Transverse colon (tissue), 4 donors: Measurements from ENCODE around the gene KCTD16. TPM values are rescaled to one million over a fixed set of nuclear protein-coding genes. Genes with fewer than 3 reads are reported as not detected.

Experiments
- DNase-seq: peaks from one replicate; pipeline ENCODE4 v3.0.0-alpha.2; 2019
- H3K27ac ChIP-seq, 4 donors: fragments of 200-600 bp; sonication (generic); 2 replicates each; pipeline ENCODE4 v1.5.1; 2016 to 2018; ENCODE audit warnings: inconsistent platforms in 4 of 4
- H3K27me3 ChIP-seq: fragments of 200-600 bp; sonication (generic); 2 replicates; pipeline ENCODE4 v1.5.1; 2017; ENCODE audit warnings: inconsistent platforms
- H3K36me3 ChIP-seq, 4 donors: fragments of 200-600 bp; sonication (generic); 2 replicates each; pipeline ENCODE4 v1.5.1; 2017 to 2019; ENCODE audit warnings: inconsistent platforms in 4 of 4
- H3K4me1 ChIP-seq, 4 donors: fragments of 200-600 bp; sonication (generic); 2 replicates each; pipeline ENCODE4 v1.5.1; 2017 to 2020; ENCODE audit warnings: inconsistent platforms in 4 of 4
- H3K4me3 ChIP-seq, 4 donors: fragments of 200-600 bp; sonication (generic); 1 replicate in 1 of 4; 2 replicates in 3 of 4; pipeline versions ENCODE4 v1.5.1 to v1.6.1; 2017 to 2019; ENCODE audit warnings: inconsistent platforms in 4 of 4
- H3K9me3 ChIP-seq, 2 donors: fragments of 200-600 bp; sonication (generic); 2 replicates each; pipeline ENCODE4 v1.5.1; 2017 to 2019; ENCODE audit warnings: inconsistent platforms in 2 of 2
- CTCF ChIP-seq, 5 experiments: fragments of 200-600 bp in 3 of 5; fragments of 450-650 bp in 2 of 5; sonication (generic) in 3 of 5; IDR thresholded peaks; 1 replicate in 2 of 5; 2 replicates in 3 of 5; pipeline ENCODE4 v1.5.1; 2016 to 2017; ENCODE audit warnings: antibody characterized with exemption in 5 of 5, inconsistent platforms in 3 of 5, mild to moderate bottlenecking in 2 of 5, moderate library complexity in 1 of 5
- EP300 ChIP-seq: sonication (generic); formaldehyde crosslinking; IDR thresholded peaks from one replicate; pipeline ENCODE4 v1.6.1; 2017; ENCODE audit warnings: antibody characterized with exemption, low read depth
- POLR2A ChIP-seq: fragments of 450-650 bp; IDR thresholded peaks from one replicate; pipeline ENCODE4 v1.6.1; 2016; ENCODE audit warnings: antibody characterized with exemption, mild to moderate bottlenecking, moderate library complexity
- POLR2AphosphoS5 ChIP-seq, 3 donors: sonication (generic); formaldehyde crosslinking; IDR thresholded peaks; one replicate each; pipeline ENCODE4 v1.6.1; 2016; ENCODE audit warnings: antibody characterized with exemption in 3 of 3
- WGBS, 2 donors: methylation state at CpG; one replicate each; pipeline ENCODE4 v1.1.5; 2018; ENCODE audit warnings: low coverage in 1 of 2; 5-methylcytosine and 5-hydroxymethylcytosine counted together
- in situ Hi-C, 4 donors: fragments of 200-750 bp; cut with MboI; loops; one replicate each; pipeline versions ENCODE4 v1.15.0 to v1.15.1; 2017; ENCODE audit warnings: low sequenced_read_pairs in 3 of 4, low pct_ligation_motif_present in 1 of 4, low pct_unique_long_range_greater_than_20kb in 1 of 4
- intact Hi-C: fragments of 100-400 bp; cut with DNase I; formaldehyde crosslinking; loops from one replicate; pipeline ENCODE4 v1.15.1; 2023; ENCODE audit warnings: low total_unique reads
- total RNA-seq, 4 donors: library from RNA; depleted of rRNA; stranded (reverse); fragments of >200 nt; gene quantifications; one replicate each; pipeline ENCODE4 v1.1.0, GENCODE V29; 2016

KCTD16 gene
- total RNA-seq, 4 donors from 2014 or later = under 0.01 to 0.14 TPM; not detected in 2

GRCh38 chr5:144422018-144422727 lies 251.5 kb downstream of the KCTD16 start:
- WGBS, 2 donors = 62 to 66% methylated on average over 2 of the region's 2 CpGs
- no peaks in the 10 kb centered on the region for H3K9me3 ChIP-seq
- H3K27ac ChIP-seq = no peak overlapping the region
- no peaks in the 10 kb centered on the region for H3K4me1 ChIP-seq
- intact Hi-C loops (no loop called here), in situ Hi-C loops (no loop called here)
- no peak for DNase-seq
- no peaks in the 10 kb centered on the region for H3K36me3 ChIP-seq
- no peak overlapping the region for H3K4me3 ChIP-seq
- H3K27me3 ChIP-seq = no peaks in the 10 kb centered on the region
- TF ChIP-seq CTCF (IDR thresholded peaks at IDR 0.05) = no peak
- no peak for TF ChIP-seq POLR2A
- TF ChIP-seq EP300 = no peak
- no peak for TF ChIP-seq POLR2AphosphoS5 (IDR thresholded peaks at IDR 0.05)

DNA sequence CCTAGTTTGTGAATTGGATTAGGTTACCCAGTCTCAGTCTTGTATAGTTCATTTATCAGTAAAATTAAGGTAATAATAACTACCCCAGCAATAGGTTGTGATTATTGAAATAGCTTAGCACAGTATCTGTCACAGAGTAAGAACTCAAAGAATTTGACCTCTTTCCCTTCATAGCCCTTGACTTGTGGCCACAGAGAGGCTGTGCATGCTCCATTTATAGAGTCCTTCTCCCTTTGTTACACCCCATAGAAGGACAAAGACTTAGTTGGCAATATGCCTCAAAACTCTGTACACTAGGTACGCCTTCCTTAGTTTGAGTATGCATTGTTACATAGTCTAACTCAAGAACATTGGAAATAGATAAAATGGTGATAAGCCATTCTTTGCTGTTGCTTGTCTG lies 257.2 kb downstream of the KCTD16 start:
- in situ Hi-C loops (no loop called here), intact Hi-C loops (no loop called here)
- DNase-seq = no peak
- Histone ChIP-seq H3K9me3 (no peaks in the 10 kb centered on the region), H3K4me3 (no peak overlapping the region), H3K4me1 (no peaks in the 10 kb centered on the region), H3K36me3 (no peaks in the 10 kb centered on the region), H3K27me3 (no peaks in the 10 kb centered on the region), H3K27ac (no peak overlapping the region)
- 90 to 91% methylated on average over 1 of the region's 1 CpG for WGBS, 2 donors
- TF ChIP-seq POLR2AphosphoS5 (IDR thresholded peaks at IDR 0.05) (no peak), POLR2A (no peak), CTCF (IDR thresholded peaks at IDR 0.05) (no peak), EP300 (no peak)

GRCh38 chr5:144428326-144428725 lies 257.7 kb downstream of the KCTD16 start:
- Histone ChIP-seq H3K27ac (no peak overlapping the region), H3K4me3 (no peak overlapping the region), H3K9me3 (no peaks in the 10 kb centered on the region), H3K4me1 (no peaks in the 10 kb centered on the region), H3K36me3 (no peaks in the 10 kb centered on the region), H3K27me3 (no peaks in the 10 kb centered on the region)
- in situ Hi-C loops = no loop called here
- no peak for TF ChIP-seq POLR2AphosphoS5 (IDR thresholded peaks at IDR 0.05)
- TF ChIP-seq CTCF (IDR thresholded peaks at IDR 0.05) = no peak
- TF ChIP-seq EP300 = no peak
- TF ChIP-seq POLR2A = no peak
- no peak for DNase-seq
- intact Hi-C loops = no loop called here
- WGBS, 2 donors = 28 to 50% methylated on average over 1 of the region's 1 CpG

DNA sequence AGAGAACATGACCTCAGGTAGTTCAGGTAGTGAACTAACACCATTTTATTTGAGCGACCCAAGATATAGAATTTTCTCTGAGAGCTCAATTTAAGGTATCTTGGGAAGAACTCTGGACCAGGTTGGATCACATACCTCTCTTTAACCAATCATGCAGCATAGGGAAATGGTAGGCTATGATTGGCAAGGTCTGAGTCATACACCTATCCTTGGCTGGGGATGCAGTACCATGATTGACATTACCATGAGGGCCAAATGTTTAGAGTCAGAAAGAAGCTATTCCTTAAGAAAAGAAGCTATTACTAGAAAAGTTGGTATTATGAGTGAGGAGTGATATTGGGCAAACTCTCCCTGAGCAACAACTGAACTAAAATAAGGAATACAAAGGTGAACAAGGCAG lies 258.7 kb downstream of the KCTD16 start:
- Histone ChIP-seq H3K27me3 (no peaks in the 10 kb centered on the region), H3K36me3 (no peaks in the 10 kb centered on the region), H3K4me3 (no peak overlapping the region), H3K27ac (no peak overlapping the region), H3K9me3 (no peaks in the 10 kb centered on the region), H3K4me1 (no peaks in the 10 kb centered on the region)
- no peak for TF ChIP-seq CTCF (IDR thresholded peaks at IDR 0.05)
- TF ChIP-seq EP300 = no peak
- TF ChIP-seq POLR2A = no peak
- no peak for TF ChIP-seq POLR2AphosphoS5 (IDR thresholded peaks at IDR 0.05)
- DNase-seq = no peak
- in situ Hi-C loops (no loop called here), intact Hi-C loops (no loop called here)
- 81% methylated on average over 1 of the region's 1 CpG; no CpG with 5 or more reads in 1 of the 2 donors for WGBS, 2 donors
